ENCODE measurements around the gene MMP21. TPM values are rescaled to one million over a fixed set of nuclear protein-coding genes. Genes with fewer than 3 reads are reported as not detected.

MMP21 gene
- polyA plus RNA-seq (2011; rRNA removed): not detected in 2 replicates
- not detected in 2 replicates for polyA minus RNA-seq (2011; rRNA and poly(A)+ RNA removed)

GRCh38 chr10:125775491-125776106, at the start of gene MMP21:
MMP21 (minus strand) TSS chr10:125775821; CDS start chr10:125775821, 0 bp downstream.
- H3K4me3 ChIP-seq (ENCODE audit: low read depth, low read length): no peak within 1 kb of the TSS
- no peaks in the 10 kb centered on the region for H3K36me3 ChIP-seq (ENCODE audit: control insufficient read depth, insufficient read depth, low read length)
- H3K27me3 ChIP-seq (ENCODE audit: control insufficient read depth, insufficient read depth, low read length): no peaks in the 10 kb centered on the region
- TF ChIP-seq CTCF (IDR thresholded peaks at IDR 0.05; ENCODE audit: insufficient read depth, low read depth, low read length): no peak
- CTCF ChIA-PET: no interaction called here
- DNase-seq (ENCODE audit: low read depth): no peak
- POLR2A ChIA-PET: no interaction called here

GRCh38 chr10:125824736-125825135, 49.1 kb upstream of the MMP21 start:
- ChIA-PET POLR2A (no interaction called here), CTCF (interaction anchor here (1.0 to 1.3 kb wide), 2 partner anchors 8 to 18 kb away, joined by 3 to 4 read pairs; no protein-coding TSS in a partner anchor)
- H3K36me3 ChIP-seq (ENCODE audit: control insufficient read depth, insufficient read depth, low read length): peaks cover 12% of the 10 kb centered on the region
- peak overlapping the region; percentile 79; the same call in 1 of the 2 replicates for H3K4me3 ChIP-seq (ENCODE audit: low read depth, low read length)
- no peaks in the 10 kb centered on the region for H3K27me3 ChIP-seq (ENCODE audit: control insufficient read depth, insufficient read depth, low read length)
- no peak for DNase-seq (ENCODE audit: low read depth)
- no peak for TF ChIP-seq CTCF (IDR thresholded peaks at IDR 0.05; ENCODE audit: insufficient read depth, low read depth, low read length)

- H3K27me3 ChIP-seq (ENCODE audit: control insufficient read depth, insufficient read depth, low read length): no peaks in the 10 kb centered on the region
- peaks cover 9% of the 10 kb centered on the region; the same call in 1 of the 2 replicates for H3K36me3 ChIP-seq (ENCODE audit: control insufficient read depth, insufficient read depth, low read length)
- no peak for TF ChIP-seq CTCF (IDR thresholded peaks at IDR 0.05; ENCODE audit: insufficient read depth, low read depth, low read length)
- H3K4me3 ChIP-seq (ENCODE audit: low read depth, low read length): peak overlapping the region; percentile 79
- ChIA-PET POLR2A (no interaction called here), CTCF (interaction anchor here (1.3 kb wide), 1 partner anchor 19 kb away, joined by 4 read pairs; no protein-coding TSS in a partner anchor)
- DNase-seq (ENCODE audit: low read depth): no peak
Observed at GRCh38 chr10:125823663-125824251, 48.1 kb upstream of the MMP21 start.

GRCh38 chr10:125822878-125823662, 47.4 kb upstream of the MMP21 start, which contains the start of the genes BCCIP and UROS:
BCCIP (plus strand) TSS chr10:125823546; CDS start chr10:125823558, 12 bp downstream.
UROS (minus strand) TSS chr10:125823258; CDS start chr10:125816499, 6,759 bp downstream.
- ChIA-PET CTCF (no interaction called here), POLR2A (no interaction called here)
- H3K27me3 ChIP-seq (ENCODE audit: control insufficient read depth, insufficient read depth, low read length): no peaks in the 10 kb centered on the region
- peak; percentile 26 for DNase-seq (ENCODE audit: low read depth)
- H3K4me3 ChIP-seq (ENCODE audit: low read depth, low read length): peak within 1 kb of the TSS; percentile 79
- TF ChIP-seq CTCF (IDR thresholded peaks at IDR 0.05; ENCODE audit: insufficient read depth, low read depth, low read length): no peak
- H3K36me3 ChIP-seq (ENCODE audit: control insufficient read depth, insufficient read depth, low read length): peaks cover 3% of the 10 kb centered on the region; the same call in 1 of the 2 replicates

- Histone ChIP-seq H3K4me3 (ENCODE audit: low read depth, low read length) (no peak overlapping the region), H3K36me3 (ENCODE audit: control insufficient read depth, insufficient read depth, low read length) (peaks cover 2% of the 10 kb centered on the region), H3K27me3 (ENCODE audit: control insufficient read depth, insufficient read depth, low read length) (no peaks in the 10 kb centered on the region)
- no peak for TF ChIP-seq CTCF (IDR thresholded peaks at IDR 0.05; ENCODE audit: insufficient read depth, low read depth, low read length)
- ChIA-PET POLR2A (no interaction called here), CTCF (interaction anchor here (1.0 kb wide), 1 partner anchor 18 kb away, joined by 3 read pairs; no protein-coding TSS in a partner anchor)
- no peak for DNase-seq (ENCODE audit: low read depth)
Observed at GRCh38 chr10:125820701-125821100, 45.1 kb upstream of the MMP21 start.
